Smooth muscle cell of the brain vasculature (primary cell): ENCODE data around the gene SPC25.
"Not testable (repeated sequence)": the region's sequence is repeated elsewhere in the genome, so short reads cannot be mapped to it uniquely, and the experiment has no call there.

Source experiments
- DNase-seq: peaks from one replicate; pipeline ENCODE4 v3.0.0-alpha.2; 2012; ENCODE audit warnings: low read depth, low spot score

The SPC25 gene

DNA sequence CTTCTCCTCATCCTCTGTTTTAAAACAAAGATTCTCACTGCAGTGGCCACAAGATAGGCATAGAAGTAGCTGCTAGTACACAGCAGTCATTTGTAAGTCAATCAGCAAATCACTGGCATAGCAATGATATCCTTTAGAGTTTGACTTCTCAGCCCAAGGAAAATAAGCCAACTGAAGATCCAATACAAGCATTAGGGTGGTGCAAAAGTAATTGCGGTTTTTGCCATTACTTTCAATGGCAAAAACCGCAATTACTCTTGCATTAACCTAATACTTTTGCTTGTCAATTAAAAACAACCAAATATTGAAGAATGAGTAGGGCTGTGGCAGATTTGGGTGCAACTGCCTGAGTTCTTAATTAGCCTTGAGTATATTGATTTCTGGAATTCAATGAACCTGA lies 13.7 kb upstream of the SPC25 start:
- no peak for DNase-seq

DNA sequence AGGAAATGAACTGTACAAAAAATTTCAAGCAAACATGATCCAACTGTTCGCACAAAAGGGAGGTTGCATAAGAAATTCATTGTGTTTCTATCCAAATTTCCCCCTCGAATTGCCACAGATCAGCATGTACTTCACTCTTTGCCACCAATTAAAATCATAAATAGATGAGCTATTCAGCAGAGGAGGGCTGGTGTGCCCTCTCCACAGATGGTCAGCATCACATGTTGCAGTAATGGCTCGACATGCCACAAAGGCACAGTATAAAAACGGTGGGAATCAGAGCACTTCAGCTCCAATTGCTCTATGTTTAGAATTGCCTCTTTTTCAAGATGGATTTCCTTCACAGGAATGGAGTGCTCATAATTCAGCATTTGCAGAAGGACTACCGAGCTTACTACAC lies 10.8 kb upstream of the SPC25 start, which contains the start of gene G6PC2:
TSS of gene G6PC2 (plus strand) at position 289 of the 400 bp plus-strand sequence. CDS start at position 330, 41 bp downstream.
- DNase-seq: no peak

DNA sequence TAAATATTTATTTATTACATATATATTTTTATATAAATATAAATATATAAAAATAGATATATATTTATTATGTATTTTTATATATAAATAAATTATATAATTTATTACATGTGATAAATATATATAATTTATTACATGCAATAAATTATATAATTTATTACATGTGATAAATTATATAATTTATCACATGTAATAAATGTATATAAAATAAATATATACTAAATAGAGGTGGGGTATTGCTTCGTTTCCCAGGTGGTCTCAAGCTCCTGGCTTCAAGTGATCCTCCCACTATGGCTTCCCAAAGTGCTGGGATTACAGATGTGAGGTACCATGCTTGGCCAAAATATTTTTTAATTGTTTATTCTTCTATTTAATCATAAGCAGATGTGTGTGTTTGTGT lies 7.2 kb upstream of the SPC25 start:
- DNase-seq: no peak

DNA sequence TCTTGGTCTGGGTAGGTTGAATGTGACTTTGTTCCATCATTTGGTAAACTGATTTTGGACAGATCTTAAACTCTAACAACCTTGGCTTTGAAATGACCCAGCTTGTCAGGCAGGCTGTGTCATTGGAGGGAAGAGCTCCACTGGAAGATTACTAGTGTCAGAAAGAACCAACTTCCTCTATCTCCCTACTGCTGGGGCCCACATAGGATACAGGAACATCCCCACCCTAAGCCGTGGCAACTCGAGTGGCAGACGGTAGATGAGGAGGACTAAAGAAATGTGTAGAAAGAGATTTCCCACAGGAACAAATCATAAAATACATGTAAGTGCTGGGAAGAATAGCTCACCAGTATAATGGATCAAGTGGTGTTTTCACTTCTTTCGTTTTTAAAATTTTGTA lies 6.6 kb upstream of the SPC25 start:
- DNase-seq: no peak

DNA sequence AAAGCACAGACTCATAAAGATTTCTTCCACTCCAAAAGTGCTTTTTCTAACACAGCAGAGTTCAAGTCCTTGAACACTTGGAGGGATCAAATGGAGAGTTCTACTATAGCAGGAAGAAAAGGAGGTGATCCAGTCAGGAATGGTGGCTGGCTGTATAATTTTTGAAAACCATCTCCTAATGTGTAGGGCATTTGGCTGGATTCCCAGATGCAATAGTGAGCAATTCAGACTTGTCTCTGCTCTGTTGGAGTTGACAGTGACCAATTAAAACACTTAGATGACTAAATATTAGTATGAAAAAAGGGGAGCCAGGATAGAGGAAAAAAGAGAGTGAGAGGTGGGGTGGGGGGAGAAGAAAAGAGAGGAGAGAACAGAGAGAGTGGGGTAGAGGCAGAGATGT lies 5.5 kb upstream of the SPC25 start:
- no peak for DNase-seq

DNA sequence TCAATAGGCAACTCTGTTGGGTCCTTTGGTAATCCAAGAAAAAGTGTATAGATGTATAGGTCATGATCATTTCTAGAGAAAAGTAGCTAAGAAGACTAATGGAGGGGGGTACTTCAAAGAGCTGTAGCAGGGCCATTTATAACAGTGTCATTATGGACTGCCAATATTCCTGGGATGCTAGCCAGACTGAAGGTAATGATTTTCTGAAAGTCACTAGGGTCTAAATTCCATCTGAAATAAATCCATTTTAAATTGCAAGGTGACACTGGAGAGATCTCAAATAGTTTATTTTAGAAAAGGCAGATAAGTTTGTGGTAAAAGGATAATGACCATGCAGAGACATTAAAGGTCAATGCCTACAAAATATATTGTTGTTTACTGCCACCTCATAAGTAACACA lies 4.5 kb upstream of the SPC25 start:
- no peak for DNase-seq

DNA sequence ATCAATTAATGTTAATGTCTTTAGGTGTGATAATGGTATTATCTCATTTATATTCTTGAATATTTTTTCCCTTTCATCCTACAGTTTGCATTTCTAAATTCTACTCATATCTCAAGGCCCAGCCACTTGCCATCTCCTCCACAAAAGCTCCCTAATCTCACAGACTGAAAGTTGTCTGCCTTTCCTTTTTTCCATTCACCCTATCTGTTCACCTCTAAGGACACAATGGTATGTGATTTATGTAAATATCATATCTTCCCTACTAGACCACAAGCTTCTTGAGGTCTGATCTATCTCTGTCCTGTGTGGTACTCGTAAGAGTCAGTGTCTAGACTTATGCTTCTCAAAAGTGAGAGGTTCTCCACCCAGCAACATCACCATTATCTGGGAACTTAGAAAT lies 3.9 kb upstream of the SPC25 start:
- DNase-seq: no peak

DNA sequence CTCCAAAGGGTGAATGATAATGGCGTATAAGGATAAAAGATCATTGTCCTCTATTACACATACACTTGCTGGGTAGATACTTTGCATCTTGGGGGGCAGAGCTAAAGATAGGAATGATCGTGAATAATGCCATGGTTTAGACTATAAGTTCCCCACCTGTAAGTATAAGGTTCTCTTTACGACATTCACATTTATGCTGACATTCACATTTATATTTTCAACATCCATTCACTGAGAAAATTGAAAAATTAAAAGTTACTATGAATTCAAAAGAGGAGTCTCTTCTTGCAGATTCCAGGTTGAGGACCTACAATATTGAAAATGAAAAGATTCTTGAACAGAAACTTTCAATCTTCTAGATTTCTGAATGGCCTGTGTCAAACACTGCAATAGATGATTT lies 2.1 kb upstream of the SPC25 start:
- DNase-seq: no peak

DNA sequence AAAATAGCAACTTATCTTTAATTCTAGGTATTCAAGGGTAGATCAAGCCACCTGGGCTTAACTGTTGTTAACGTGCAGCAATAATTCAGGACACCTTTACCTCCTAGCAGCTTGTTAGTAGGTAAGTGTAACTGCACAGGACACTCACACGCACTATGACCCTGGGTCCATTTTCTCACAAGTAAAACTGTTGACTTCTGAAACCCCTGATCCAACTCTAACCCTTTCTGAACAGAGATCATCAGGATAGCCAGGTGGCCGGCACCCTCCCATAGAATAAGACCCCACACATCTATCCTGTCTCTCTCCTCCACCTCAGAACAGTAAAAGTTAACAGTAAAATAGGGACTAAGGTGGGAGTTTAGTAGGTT lies 610 bp downstream of the SPC25 start:
- no peak for DNase-seq

DNA sequence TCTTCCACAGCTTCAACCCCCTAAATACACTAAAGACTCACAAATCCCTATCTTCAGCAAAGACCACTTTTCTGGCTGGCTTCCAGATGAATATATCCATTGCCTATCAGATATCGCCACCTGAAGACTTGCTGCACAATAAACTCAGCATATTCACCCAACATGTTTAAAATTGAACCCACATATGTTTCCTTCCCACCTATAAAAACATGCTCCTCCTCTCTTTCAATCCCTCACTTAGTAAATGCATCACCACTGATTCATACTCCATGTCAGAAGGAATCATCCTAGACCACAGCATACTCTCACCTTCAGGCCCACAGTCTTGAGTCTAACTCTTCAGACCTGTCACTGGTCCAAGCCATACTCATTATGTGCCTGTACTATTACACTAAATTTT lies 5.3 kb downstream of the SPC25 start:
- no peak for DNase-seq

DNA sequence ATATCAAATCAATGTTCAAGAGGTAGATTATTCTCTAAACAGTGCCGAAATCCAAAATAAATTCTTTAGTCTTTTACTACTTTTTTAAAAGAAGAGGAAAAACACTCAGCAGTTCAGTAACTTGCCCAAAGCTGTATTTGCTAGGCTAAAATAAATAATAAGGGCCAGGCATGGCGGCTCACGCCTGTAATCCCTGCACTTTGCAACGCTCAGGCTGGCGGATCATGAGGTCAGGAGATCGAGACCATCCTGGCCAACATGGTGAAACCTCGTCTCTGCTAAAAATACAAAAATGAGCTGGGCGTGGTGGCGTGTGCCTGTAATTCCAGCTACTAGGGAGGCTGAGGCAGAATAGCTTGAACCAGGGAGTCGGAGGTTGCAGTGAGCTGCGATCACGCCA lies 8.1 kb downstream of the SPC25 start:
- DNase-seq: not testable (repeated sequence)

DNA sequence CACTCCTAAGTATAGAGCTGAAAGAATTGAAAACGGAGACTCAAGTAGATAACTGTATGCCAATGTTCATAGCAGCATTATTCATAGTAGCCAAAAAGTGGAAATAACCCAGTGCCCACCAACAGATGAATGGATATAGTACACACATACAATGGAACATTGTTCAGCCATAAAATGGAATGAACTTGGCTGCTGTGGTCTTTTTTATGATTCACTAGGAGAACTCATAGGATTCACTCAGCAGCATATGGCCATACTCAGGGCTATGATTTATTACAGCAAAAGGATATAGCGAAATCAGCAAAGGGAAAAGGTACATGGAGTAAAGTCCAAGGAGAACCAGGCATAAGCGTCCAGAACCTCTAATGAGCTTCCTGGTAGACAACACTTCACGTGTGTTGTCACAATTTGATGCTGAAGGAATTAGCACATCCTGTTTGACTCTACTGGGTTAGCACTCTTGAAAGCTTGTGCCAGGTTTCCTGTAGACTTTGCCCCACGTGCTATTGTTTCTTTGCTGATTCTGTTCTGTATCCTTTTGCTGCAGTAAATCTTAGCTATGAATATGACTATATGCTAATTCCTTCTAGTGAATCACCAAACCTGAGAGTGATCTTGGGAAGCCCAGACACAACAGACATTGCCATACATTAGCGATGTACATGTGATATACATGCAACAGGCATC lies 15.7 kb downstream of the SPC25 start:
- DNase-seq: no peak

DNA sequence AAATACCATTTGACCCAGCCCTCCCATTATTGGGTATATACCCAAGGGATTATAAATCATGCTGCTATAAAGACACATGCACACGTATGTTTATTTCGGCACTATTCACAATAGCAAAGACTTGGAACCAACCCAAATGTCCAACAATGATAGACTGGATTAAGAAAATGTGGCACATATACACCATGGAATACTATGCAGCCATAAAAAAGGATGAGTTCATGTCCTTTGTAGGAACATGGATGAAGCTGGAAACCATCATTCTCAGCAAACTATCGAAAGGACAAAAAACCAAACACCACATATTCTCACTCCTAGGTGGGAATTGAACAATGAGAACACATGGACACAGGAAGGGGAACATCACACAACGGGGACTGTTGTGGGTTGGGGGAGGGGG lies 19.4 kb downstream of the SPC25 start:
- not testable (repeated sequence) for DNase-seq

DNA sequence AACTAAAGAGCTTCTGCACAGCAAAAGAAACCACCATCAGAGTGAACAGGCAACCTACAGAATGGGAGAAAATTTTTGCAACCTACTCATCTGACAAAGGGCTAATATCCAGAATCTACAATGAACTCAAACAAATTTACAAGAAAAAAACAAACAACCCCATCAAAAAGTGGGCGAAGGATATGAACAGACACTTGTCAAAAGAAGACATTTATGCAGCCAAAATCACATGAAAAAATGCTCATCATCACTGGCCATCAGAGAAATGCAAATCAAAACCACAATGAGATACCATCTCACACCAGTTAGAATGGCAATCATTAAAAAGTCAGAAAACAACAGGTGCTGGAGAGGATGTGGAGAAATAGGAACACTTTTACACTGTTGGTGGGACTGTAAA lies 19.9 kb downstream of the SPC25 start:
- not testable (repeated sequence) for DNase-seq

DNA sequence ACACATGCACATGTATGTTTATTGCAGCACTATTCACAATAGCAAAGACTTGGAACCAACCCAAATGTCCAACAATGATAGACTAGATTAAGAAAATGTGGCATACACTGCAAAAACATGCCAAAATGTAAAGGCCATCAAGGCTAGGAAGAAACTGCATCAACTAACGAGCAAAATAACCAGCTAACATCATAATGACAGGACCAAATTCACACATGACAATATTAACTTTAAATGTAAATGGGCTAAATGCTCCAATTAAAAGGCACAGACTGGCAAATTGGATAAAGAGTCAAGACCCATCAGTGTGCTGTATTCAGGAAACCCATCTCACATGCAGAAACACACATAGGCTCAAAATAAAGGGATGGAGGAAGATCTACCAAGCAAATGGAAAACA lies 23.1 kb downstream of the SPC25 start:
- not testable (repeated sequence) for DNase-seq

DNA sequence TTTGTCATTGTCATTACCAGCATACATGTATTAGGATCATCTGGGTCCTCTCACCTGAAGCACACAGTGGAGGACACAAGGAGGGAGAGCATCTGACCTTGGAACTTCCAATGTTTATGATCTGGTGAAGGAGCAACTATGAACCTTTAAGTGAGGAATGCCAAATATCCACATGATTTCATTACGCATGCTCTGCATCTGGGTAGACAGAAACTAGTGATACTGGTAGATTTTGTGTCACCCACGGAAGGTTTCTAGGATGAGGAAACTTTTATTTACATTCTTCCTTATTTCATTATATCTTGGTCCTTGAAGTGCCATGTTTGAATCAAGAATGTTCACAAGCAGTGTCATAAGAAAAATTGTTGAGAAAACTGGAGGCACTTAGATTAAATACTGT lies 32.1 kb downstream of the SPC25 start:
- DNase-seq: no peak

DNA sequence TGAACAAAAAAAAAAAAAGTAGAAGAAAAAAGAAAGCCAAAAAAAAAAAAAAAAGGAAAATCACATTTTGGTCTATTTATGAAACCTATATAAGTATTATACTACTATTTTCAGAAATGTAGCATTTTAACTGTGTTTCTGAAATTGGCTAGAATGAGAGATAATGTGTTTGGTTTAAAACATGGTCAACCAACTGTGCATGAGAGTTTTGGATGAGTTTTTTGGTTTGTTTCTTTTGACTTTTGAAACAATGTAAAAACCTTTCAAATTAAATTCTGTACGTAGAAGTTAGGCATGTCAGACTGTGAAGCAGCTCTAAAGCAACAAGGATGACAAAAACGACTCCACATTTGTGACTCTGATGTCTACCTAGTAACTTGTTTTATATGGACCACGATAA lies 34.6 kb downstream of the SPC25 start:
- DNase-seq: no peak

DNA sequence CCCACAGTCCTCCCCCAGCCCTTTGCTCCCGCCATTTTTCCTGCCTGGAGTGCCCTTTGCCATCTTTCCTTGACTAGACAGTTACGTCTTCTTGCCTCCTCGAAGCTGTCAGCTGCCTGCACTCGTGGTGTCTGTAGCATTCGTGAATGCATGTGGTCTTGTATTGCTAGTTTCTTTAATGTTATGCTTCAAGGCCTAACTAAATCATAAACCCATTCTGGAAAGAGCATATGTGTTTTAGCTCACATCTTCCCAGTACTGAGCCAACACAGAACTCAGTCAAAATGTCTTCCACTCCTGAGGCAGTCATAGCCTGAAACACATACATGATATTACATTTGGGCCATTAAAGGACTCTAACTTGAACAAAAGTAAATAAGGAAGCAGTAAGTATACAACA lies 35.6 kb downstream of the SPC25 start:
- no peak for DNase-seq

DNA sequence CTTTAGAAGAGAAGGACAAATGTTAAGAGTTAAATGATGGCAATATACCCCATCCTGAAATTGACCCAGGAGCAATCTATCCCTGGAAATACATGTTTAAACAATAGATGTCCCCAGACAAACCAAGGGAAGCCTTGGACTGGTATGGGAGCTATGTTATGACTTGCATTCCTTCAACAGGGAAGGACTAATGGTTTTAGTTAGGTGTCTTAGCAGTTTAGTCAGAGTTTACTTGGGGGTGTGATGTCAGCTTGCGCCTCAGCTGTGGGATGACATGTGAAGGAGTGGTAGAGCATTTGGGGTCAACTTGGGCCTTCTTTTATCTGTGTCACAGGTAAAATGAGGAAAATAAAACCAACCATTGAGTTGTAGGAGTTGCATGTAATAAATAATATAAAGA lies 36.8 kb downstream of the SPC25 start:
- DNase-seq: no peak

DNA sequence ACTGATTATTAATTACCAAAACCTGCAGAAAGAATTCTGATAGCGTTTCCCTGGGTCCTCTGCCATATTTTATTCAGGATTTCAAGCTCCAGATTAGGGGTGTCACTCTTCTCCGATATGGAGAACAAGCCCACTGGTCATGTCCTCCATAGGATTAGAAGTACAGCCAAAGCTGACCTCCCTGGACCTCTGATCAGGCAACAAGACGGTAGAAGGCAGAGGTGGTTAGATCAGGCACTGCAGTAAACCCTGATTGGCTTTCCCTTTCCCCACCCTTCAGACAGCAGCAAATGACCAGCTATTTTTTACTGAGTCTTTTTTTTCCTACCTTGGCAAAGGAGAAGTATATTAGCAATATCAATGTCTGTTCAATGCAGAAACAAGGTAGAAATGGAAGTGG lies 37.7 kb downstream of the SPC25 start:
- DNase-seq: no peak

DNA sequence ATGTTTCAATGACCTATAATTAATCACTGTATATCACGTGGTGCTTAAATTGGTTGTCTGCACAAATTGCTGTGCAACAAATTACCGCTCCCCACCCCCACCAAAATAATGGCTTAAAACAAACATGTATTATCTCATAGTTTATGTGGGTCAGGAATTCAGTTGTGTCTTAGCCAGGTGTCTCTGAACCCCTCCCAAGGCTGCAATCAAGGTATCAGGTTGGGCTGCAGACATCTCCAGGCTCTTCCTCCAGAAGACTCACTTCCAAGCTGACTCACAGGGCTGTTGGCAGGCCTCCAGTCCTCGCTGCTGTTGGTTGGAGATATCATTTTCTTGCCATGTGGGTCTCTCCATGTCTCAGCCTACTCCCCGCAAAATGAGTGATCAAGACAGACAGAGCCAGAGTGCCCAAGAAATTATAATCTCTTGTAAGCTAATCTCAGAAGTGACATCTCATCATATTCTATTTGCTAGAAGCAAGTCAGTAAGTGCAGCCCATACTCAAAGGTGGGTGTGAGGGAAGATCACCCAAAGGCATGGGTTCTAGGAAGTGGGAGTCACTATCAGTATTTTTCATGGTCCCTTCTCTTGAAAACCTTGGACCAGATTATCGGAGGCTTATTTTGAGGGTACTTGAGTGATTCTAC lies 38.4 kb downstream of the SPC25 start:
- DNase-seq: peak; percentile 32

DNA sequence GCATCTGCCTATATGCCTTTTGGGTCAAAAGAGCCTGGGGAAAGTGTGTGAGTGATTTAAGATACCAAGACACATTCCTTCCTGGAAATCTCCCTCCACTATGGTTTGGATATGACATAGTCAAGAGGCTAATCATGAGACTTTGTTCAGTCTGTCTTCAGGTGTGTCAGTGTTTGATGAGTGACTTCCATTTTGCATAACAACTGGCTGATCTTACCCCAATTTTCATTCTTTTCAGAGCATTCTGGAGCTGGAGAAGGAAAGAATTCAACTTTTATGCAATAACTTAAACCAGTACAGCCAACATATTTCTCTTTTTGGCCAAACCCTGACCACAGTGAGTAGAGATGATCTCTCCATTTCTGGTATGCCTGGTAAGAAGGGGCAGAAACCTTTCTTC lies 39.4 kb downstream of the SPC25 start:
- no peak for DNase-seq

DNA sequence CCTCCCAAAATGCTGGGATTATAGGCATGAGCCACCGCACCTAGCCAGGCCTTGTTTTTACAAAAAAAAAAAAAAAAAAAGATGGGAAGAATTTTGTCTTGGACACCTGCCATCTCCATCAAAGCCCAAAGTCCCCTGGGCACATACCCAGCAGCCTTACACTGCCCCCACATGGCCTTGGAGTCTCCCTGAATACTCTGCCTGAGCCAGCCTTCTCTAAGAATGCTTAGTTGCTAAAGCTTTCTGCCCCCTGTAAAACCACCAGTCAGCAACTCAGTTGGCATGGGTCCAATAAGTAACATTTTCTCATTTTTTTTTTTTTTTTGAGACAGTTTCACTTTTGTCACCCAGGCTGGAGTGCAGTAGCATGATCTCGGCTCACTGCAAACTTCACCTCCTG lies 40.6 kb downstream of the SPC25 start:
- DNase-seq: peak; percentile 7

DNA sequence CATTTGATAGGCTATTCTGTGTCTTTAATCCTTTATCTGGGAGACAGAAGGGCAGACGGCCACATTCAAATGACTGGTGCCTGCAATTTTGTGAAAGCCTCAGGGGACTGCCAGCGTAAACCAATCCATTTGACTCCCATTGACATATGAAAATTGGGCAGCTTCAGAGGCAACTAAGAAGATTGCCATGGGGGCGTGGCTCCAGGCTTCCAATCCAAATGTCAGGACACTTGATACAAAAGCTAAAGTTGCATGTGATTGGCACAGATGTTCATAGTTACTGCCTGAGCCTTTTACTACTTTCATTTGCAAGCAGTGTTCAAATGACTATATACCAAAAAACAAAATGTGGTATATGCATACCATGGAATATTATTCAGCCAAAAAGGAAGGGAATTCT lies 42.0 kb downstream of the SPC25 start:
- DNase-seq: no peak
